ENCODE results near the gene ALDH1L1. TPM values are rescaled to one million over a fixed set of nuclear protein-coding genes. Genes with fewer than 3 reads are reported as not detected.

The ALDH1L1 gene
- total RNA-seq, 5 donors from 2014 or later (not counting 1 experiment from before 2014, with no cell fraction given) = 0.19 to 1.6 (median 0.20) TPM; not detected in 2

DNA sequence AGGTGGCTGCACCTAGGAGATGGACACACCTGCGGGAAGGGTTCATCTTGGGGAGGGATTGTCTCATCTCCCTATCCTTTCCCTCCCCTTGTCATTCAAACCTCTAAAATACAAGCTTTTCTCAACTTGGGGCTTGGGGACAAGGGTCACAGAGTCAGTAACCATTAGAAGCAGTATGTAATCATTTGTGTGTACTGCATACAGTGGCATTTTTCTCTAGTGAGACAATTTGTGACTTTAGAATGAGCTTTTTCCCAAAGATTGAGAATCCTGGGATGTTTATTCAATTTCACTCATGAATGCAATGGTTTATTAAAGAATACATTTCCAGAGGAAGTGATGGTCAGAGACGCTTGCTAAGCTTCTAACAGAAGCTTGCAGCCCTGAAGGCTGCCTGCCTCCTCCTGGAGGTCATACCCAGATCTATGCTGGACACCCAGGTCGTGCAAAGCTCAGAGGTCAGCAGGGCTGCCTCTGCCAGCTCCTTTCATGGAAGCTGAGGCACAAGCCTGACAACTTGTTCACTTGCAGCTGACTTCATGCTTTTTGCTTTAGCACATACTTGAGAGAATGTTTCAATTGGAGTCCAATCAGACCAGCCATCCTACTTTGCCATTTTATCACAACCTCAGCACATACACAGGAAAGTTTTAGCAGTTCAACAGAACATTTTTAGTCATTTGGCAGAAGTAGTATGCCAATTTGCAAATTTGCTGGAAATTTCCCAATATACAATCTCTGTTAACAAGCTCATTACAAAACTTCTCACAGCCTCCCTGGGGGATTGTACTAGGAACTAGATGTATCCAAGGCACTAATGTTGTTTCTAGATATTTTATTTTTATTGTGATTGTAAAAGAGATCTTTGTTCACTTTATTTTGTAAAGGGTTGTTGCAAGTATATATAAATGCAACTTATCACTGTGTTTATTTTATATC, 25.6 kb upstream of the ALDH1L1 start:
- Histone ChIP-seq H3K36me3 (ENCODE audit: control insufficient read depth in 2 of 2, extremely low read depth in 1 of 2, insufficient read depth in 1 of 2, low read length in 1 of 2) (no peaks in the 10 kb centered on the region), H3K27ac (ENCODE audit: low read length) (no peak overlapping the region), H3K27me3 (replicated peaks in 1 of 2; ENCODE audit: control insufficient read depth in 2 of 2, extremely low read depth in 1 of 2, insufficient read depth in 2 of 2, low read length in 1 of 2) (peaks cover 0 to 24% of the 10 kb centered on the region in 2 experiments), H3K9me3 (no peaks in the 10 kb centered on the region), H3K4me1 (ENCODE audit: control insufficient read depth in 1 of 2, extremely low read depth in 1 of 2, insufficient read depth in 2 of 2, low read length in 2 of 2) (no peaks in the 10 kb centered on the region), H3K4me3 (ENCODE audit: control insufficient read depth in 1 of 2, extremely low read depth in 1 of 2, low read length in 1 of 2) (no peak overlapping the region)
- Mint-ChIP-seq H3K9me3 (no peaks in the 10 kb centered on the region), H3K27me3 (peaks cover 24 to 29% of the 10 kb centered on the region in 2 donors), H3K4me1 (no peaks in the 10 kb centered on the region), H3K36me3 (no peaks in the 10 kb centered on the region), H3K27ac (no peak overlapping the region), H3K4me3 (no peak overlapping the region)
- 52% methylated on average over 2 of the region's 3 CpGs for WGBS (ENCODE audit: insufficient coverage)
- DNase-seq (no peak), ATAC-seq (replicated peaks in 1 of 4) (no peak)
- CTCF ChIA-PET = no interaction called here
- POLR2A ChIA-PET = no interaction called here

DNA sequence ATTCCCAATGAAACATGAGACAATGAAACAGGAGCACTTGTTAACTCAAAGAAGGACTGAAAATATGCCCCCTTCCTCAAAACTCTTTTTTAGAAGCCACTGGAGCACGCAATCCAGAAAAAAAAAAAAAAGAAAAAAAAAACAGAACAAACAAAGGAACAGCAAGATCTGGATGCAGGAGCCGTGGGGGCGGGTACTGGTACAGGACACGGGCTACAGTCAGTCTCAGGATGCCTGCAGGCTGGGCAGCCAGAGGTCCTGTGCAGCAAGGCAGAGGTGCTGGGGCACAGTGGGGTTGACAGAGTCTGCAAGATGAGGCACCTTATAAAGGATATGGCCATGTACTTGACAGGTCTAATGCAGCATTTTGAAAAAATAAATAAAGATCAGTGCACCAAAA, 22.3 kb upstream of the ALDH1L1 start:
- ChIA-PET POLR2A (no interaction called here), CTCF (interaction anchor here in 1 of 2 donors (0.7 kb wide), 1 partner anchor 9 kb away, joined by 4 read pairs; no protein-coding TSS in a partner anchor)
- H3K9me3 Mint-ChIP-seq = no peaks in the 10 kb centered on the region
- Histone ChIP-seq H3K4me1 (ENCODE audit: control insufficient read depth in 1 of 2, extremely low read depth in 1 of 2, insufficient read depth in 2 of 2, low read length in 2 of 2) (no peaks in the 10 kb centered on the region), H3K27ac (ENCODE audit: low read length) (no peak overlapping the region), H3K9me3 (no peaks in the 10 kb centered on the region), H3K4me3 (ENCODE audit: control insufficient read depth in 1 of 2, extremely low read depth in 1 of 2, low read length in 1 of 2) (no peak overlapping the region), H3K36me3 (ENCODE audit: control insufficient read depth in 2 of 2, extremely low read depth in 1 of 2, insufficient read depth in 1 of 2, low read length in 1 of 2) (no peaks in the 10 kb centered on the region), H3K27me3 (replicated peaks in 1 of 2; ENCODE audit: control insufficient read depth in 2 of 2, extremely low read depth in 1 of 2, insufficient read depth in 2 of 2, low read length in 1 of 2) (peaks cover 0 to 10% of the 10 kb centered on the region in 2 experiments)
- no peak overlapping the region for H3K4me3 Mint-ChIP-seq
- DNase-seq (no peak), ATAC-seq (replicated peaks in 1 of 4) (no peak)
- H3K27ac Mint-ChIP-seq = no peak overlapping the region
- peaks cover 13 to 20% of the 10 kb centered on the region in 2 donors for H3K27me3 Mint-ChIP-seq
- 84% methylated on average over 3 of the region's 4 CpGs for WGBS (ENCODE audit: insufficient coverage)
- no peaks in the 10 kb centered on the region for H3K36me3 Mint-ChIP-seq
- H3K4me1 Mint-ChIP-seq = no peaks in the 10 kb centered on the region

DNA sequence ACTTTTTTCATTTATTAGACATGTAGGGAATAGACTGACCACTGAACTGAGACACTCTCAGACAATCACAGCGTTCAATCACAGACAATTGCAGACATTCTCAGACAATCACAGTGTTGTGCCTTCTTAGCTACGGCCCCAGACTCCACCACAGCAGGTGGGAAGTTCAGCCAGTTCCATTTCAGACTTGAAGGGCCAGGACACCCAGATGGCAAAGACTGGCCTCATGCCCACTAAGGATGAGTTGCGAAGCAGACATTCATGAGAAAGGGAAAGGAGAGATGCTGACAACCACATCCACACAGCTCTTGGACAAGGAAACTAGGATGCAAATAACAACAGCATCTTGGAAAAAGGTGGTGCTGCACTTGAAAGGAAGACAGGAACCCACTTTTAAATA, 21.9 kb upstream of the ALDH1L1 start:
- Mint-ChIP-seq H3K36me3 (no peaks in the 10 kb centered on the region), H3K27me3 (peaks cover 13 to 20% of the 10 kb centered on the region in 2 donors), H3K4me3 (no peak overlapping the region), H3K9me3 (no peaks in the 10 kb centered on the region), H3K4me1 (no peaks in the 10 kb centered on the region), H3K27ac (no peak overlapping the region)
- DNase-seq (no peak), ATAC-seq (replicated peaks in 1 of 4) (no peak)
- Histone ChIP-seq H3K27me3 (replicated peaks in 1 of 2; ENCODE audit: control insufficient read depth in 2 of 2, extremely low read depth in 1 of 2, insufficient read depth in 2 of 2, low read length in 1 of 2) (peaks cover 0 to 10% of the 10 kb centered on the region in 2 experiments), H3K27ac (ENCODE audit: low read length) (no peak overlapping the region), H3K36me3 (ENCODE audit: control insufficient read depth in 2 of 2, extremely low read depth in 1 of 2, insufficient read depth in 1 of 2, low read length in 1 of 2) (no peaks in the 10 kb centered on the region), H3K9me3 (no peaks in the 10 kb centered on the region), H3K4me3 (ENCODE audit: control insufficient read depth in 1 of 2, extremely low read depth in 1 of 2, low read length in 1 of 2) (no peak overlapping the region), H3K4me1 (ENCODE audit: control insufficient read depth in 1 of 2, extremely low read depth in 1 of 2, insufficient read depth in 2 of 2, low read length in 2 of 2) (no peaks in the 10 kb centered on the region)
- no CpG with 5 or more reads among the region's 3 CpGs for WGBS (ENCODE audit: insufficient coverage)
- ChIA-PET POLR2A (no interaction called here), CTCF (interaction anchor here in 1 of 2 donors (0.7 kb wide), 1 partner anchor 9 kb away, joined by 4 read pairs; no protein-coding TSS in a partner anchor)

DNA sequence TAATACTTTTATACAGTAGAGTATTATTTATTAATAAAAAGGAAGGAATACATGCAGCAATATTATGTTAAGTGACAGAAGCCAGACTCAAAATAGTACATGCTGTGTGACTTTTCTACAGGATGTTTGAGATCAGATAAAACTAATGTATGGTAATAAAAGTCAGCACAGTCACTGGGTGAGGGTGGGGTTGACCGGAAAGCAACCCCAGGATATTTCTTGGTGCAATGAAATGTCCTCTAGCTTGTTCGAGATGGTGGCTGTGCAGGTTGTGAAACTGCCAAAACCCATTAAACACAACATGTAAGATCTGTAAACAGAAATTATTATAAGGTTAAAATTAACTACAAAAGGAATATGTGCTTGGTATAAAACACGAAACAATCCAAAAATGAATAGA, 20.8 kb upstream of the ALDH1L1 start:
- Histone ChIP-seq H3K9me3 (no peaks in the 10 kb centered on the region), H3K4me1 (ENCODE audit: control insufficient read depth in 1 of 2, extremely low read depth in 1 of 2, insufficient read depth in 2 of 2, low read length in 2 of 2) (no peaks in the 10 kb centered on the region), H3K4me3 (ENCODE audit: control insufficient read depth in 1 of 2, extremely low read depth in 1 of 2, low read length in 1 of 2) (no peak overlapping the region), H3K27me3 (replicated peaks in 1 of 2; ENCODE audit: control insufficient read depth in 2 of 2, extremely low read depth in 1 of 2, insufficient read depth in 2 of 2, low read length in 1 of 2) (peaks cover 0 to 10% of the 10 kb centered on the region in 2 experiments), H3K36me3 (ENCODE audit: control insufficient read depth in 2 of 2, extremely low read depth in 1 of 2, insufficient read depth in 1 of 2, low read length in 1 of 2) (no peaks in the 10 kb centered on the region), H3K27ac (ENCODE audit: low read length) (no peak overlapping the region)
- ATAC-seq (replicated peaks in 1 of 4) (no peak), DNase-seq (no peak)
- H3K4me1 Mint-ChIP-seq = no peaks in the 10 kb centered on the region
- POLR2A ChIA-PET = interaction anchor here in 1 of 2 donors (0.6 kb wide), 1 partner anchor 103 kb away, joined by 3 read pairs; no protein-coding TSS in a partner anchor
- H3K27me3 Mint-ChIP-seq = peaks cover 13 to 20% of the 10 kb centered on the region in 2 donors
- no peak overlapping the region for H3K27ac Mint-ChIP-seq
- H3K9me3 Mint-ChIP-seq = no peaks in the 10 kb centered on the region
- WGBS (ENCODE audit: insufficient coverage) = no CpG with 5 or more reads among the region's 3 CpGs
- H3K36me3 Mint-ChIP-seq = no peaks in the 10 kb centered on the region
- H3K4me3 Mint-ChIP-seq = no peak overlapping the region
- CTCF ChIA-PET = interaction anchor here in 1 of 2 donors (0.7 kb wide), 1 partner anchor 1392 kb away, joined by 3 read pairs; no protein-coding TSS in a partner anchor

DNA sequence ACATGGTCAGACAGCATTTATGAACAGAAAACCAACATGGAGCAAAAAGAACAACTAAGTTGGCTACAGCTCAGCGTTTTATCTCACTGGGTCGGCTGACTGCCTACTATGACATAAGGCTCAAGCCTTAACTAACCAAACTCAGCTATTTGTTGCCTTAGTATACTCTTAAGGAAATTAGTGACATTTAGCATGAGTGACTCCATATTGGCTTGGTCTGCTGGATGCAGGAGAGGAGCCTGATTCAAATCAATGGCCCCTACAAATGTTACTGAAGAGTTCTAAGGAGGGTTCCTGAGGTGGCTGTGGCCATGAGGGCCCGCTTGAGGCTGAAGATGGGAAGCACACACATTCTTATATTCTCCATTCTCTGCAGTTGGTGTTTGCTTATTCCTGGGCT, 20.1 kb upstream of the ALDH1L1 start:
- no peaks in the 10 kb centered on the region for H3K9me3 Mint-ChIP-seq
- no peaks in the 10 kb centered on the region for H3K4me1 ChIP-seq (ENCODE audit: control insufficient read depth in 1 of 2, extremely low read depth in 1 of 2, insufficient read depth in 2 of 2, low read length in 2 of 2)
- H3K27ac ChIP-seq (ENCODE audit: low read length) = no peak overlapping the region
- no peak overlapping the region for H3K4me3 Mint-ChIP-seq
- no peak overlapping the region for H3K4me3 ChIP-seq (ENCODE audit: control insufficient read depth in 1 of 2, extremely low read depth in 1 of 2, low read length in 1 of 2)
- H3K4me1 Mint-ChIP-seq = no peaks in the 10 kb centered on the region
- 93% methylated on average over 2 of the region's 3 CpGs for WGBS (ENCODE audit: insufficient coverage)
- ATAC-seq (replicated peaks in 1 of 4) (no peak), DNase-seq (no peak)
- CTCF ChIA-PET = no interaction called here
- POLR2A ChIA-PET = no interaction called here
- no peaks in the 10 kb centered on the region for H3K9me3 ChIP-seq
- no peaks in the 10 kb centered on the region for H3K36me3 ChIP-seq (ENCODE audit: control insufficient read depth in 2 of 2, extremely low read depth in 1 of 2, insufficient read depth in 1 of 2, low read length in 1 of 2)
- H3K36me3 Mint-ChIP-seq = no peaks in the 10 kb centered on the region
- peaks cover 0 to 10% of the 10 kb centered on the region in 2 experiments for H3K27me3 ChIP-seq (replicated peaks in 1 of 2; ENCODE audit: control insufficient read depth in 2 of 2, extremely low read depth in 1 of 2, insufficient read depth in 2 of 2, low read length in 1 of 2)
- H3K27ac Mint-ChIP-seq = no peak overlapping the region
- H3K27me3 Mint-ChIP-seq = peaks cover 13 to 20% of the 10 kb centered on the region in 2 donors

DNA sequence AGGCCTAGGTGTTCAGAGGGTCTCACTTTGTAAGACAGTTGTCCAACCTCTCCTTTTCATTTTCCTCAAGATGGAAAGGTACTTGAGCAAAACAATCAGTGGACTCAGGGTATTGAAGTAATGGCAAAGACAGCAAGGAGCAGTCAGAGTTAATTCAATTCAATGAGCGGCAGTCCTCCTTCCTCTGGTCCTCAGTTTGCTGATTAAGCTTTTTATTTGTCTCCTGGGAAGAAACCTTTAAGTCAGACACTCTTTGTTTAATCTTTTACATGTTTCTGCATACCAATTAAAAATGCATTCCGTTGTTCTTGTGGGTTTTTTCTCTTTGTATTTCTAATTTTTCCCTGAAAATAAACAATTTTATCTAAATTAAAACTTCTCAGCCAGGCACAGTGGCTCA, 18.9 kb upstream of the ALDH1L1 start:
- peaks cover 7 to 18% of the 10 kb centered on the region in 2 donors for H3K27me3 Mint-ChIP-seq
- H3K9me3 Mint-ChIP-seq = peaks cover 0 to 11% (median 6%) of the 10 kb centered on the region in 3 donors
- H3K4me1 Mint-ChIP-seq = no peaks in the 10 kb centered on the region
- DNase-seq (no peak), ATAC-seq (replicated peaks in 1 of 4) (no peak)
- Histone ChIP-seq H3K4me3 (ENCODE audit: control insufficient read depth in 1 of 2, extremely low read depth in 1 of 2, low read length in 1 of 2) (no peak overlapping the region), H3K27me3 (replicated peaks in 1 of 2; ENCODE audit: control insufficient read depth in 2 of 2, extremely low read depth in 1 of 2, insufficient read depth in 2 of 2, low read length in 1 of 2) (peaks cover 0 to 10% of the 10 kb centered on the region in 2 experiments), H3K27ac (ENCODE audit: low read length) (no peak overlapping the region), H3K9me3 (no peaks in the 10 kb centered on the region), H3K36me3 (ENCODE audit: control insufficient read depth in 2 of 2, extremely low read depth in 1 of 2, insufficient read depth in 1 of 2, low read length in 1 of 2) (no peaks in the 10 kb centered on the region), H3K4me1 (ENCODE audit: control insufficient read depth in 1 of 2, extremely low read depth in 1 of 2, insufficient read depth in 2 of 2, low read length in 2 of 2) (no peaks in the 10 kb centered on the region)
- peak overlapping the region in 1 of 2 donors; percentile 11 for H3K27ac Mint-ChIP-seq
- ChIA-PET CTCF (interaction anchor here in 1 of 2 donors (1.7 kb wide), 1 partner anchor 66 kb away, joined by 4 read pairs; no protein-coding TSS in a partner anchor), POLR2A (no interaction called here)
- no CpG with 5 or more reads among the region's 2 CpGs for WGBS (ENCODE audit: insufficient coverage)
- no peak overlapping the region for H3K4me3 Mint-ChIP-seq
- H3K36me3 Mint-ChIP-seq = no peaks in the 10 kb centered on the region
